NT2/D1 (cell line): ENCODE measurements around the gene SERTAD1.
"Not testable (repeated sequence)": the region's sequence is repeated elsewhere in the genome, so short reads cannot be mapped to it uniquely, and the experiment has no call there.

Experiments used
- DNase-seq: peaks from one replicate; pipeline ENCODE4 v3.0.0-alpha.2; 2011; ENCODE audit warnings: low read depth, low spot score
- H3K27me3 ChIP-seq: 2 replicates; pipeline ENCODE4 v1.6.0; 2011; ENCODE audit warnings: mild to moderate bottlenecking; ENCODE audit not compliant: insufficient read length, insufficient read depth
- H3K36me3 ChIP-seq: 2 replicates; pipeline ENCODE4 v1.6.1; 2011; ENCODE audit warnings: mild to moderate bottlenecking, low read length, mixed read lengths; ENCODE audit not compliant: insufficient read depth, insufficient read length
- H3K4me1 ChIP-seq: 2 replicates; pipeline ENCODE4 v1.5.1; 2011; ENCODE audit not compliant: insufficient read depth, insufficient read length
- H3K4me3 ChIP-seq: 2 replicates; pipeline ENCODE4 v1.5.1; 2011; ENCODE audit warnings: low read depth; ENCODE audit not compliant: insufficient read length
- H3K9ac ChIP-seq: 2 replicates; pipeline ENCODE4 v1.6.0; 2011; ENCODE audit warnings: low read depth; ENCODE audit not compliant: insufficient read length
- H3K9me3 ChIP-seq: 2 replicates; pipeline ENCODE4 v1.5.1; 2011; ENCODE audit warnings: mild to moderate bottlenecking, low read length; ENCODE audit not compliant: insufficient read depth
- SUZ12 ChIP-seq: IDR thresholded peaks from 2 replicates; pipeline ENCODE4 v1.6.1; 2011; ENCODE audit not compliant: insufficient read length, insufficient read depth; ENCODE audit errors: extremely low read depth
- YY1 ChIP-seq: IDR thresholded peaks from 2 replicates; pipeline ENCODE4 v1.6.1; 2011; ENCODE audit not compliant: insufficient read length, insufficient read depth
- ZNF274 ChIP-seq: IDR thresholded peaks from 2 replicates; pipeline ENCODE4 v1.6.1; 2011; ENCODE audit warnings: mild to moderate bottlenecking, low read depth, low read length

SERTAD1 gene

DNA sequence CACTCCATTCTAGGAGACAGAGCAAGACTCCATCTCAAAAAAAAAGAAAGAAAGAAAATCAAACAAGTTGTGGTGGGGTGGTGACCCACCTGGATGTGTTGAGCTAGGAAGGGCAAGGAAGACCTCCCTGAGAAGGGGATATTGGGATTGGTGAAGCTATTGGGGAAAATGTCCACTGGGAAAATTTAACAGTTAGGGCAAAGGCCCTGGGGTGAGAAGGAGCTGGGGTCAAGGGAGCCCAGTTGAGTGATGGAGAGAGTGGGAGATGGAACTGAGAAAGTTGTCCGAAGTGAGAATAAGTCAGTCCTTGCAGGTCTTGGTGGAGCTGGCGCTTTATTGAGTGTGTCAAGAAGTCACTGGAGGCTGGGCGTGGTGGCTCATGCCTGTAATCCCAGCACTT lies 12.5 kb upstream of the SERTAD1 start:
- H3K27me3 ChIP-seq = no peaks in the 10 kb centered on the region
- no peak for TF ChIP-seq ZNF274
- no peak for TF ChIP-seq SUZ12
- TF ChIP-seq YY1 = no peak
- H3K36me3 ChIP-seq = peaks cover 28% of the 10 kb centered on the region
- no peak overlapping the region for H3K9ac ChIP-seq
- DNase-seq = no peak
- H3K4me3 ChIP-seq = no peak overlapping the region
- peaks cover 2% of the 10 kb centered on the region for H3K4me1 ChIP-seq
- no peaks in the 10 kb centered on the region for H3K9me3 ChIP-seq

DNA sequence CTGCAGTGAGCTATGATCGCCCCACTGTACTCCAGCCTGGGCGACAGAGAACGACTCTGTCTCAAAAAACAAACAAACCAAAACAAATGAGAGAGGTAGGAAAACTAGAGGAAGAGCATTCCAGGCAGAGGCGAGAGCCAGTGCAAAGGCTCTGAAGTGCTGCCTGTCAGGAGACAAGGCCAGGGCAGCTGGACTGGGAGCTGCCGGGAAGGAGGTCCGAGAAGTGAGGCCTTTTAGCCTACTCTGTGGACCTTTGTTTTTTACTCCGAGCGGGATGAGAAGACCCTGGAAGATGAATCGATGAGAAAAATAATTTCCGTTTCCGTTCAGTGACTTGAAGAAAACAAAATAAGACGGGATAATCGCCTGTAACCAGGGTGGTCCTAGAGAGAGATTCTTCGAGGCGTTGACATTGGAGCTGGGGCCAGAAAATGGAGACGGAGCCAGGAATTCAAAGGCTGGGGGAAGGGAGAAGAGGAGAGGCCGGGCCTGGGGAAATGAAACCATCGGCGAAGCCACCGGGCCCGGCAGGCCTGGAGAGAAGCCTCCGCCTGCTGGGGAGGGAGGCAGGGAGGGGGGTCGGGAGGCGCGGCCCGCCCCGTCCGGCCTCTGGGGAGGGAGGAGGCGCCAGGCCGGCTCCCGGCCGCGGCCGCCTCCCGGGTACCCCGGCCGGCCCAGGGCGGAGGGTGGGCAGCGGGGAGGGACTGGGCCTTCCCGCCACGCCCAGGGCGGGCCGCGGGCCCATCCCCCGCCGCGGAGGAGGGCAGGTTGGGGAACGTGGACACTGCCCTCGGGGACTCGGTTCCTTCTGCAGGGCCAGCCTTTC lies 7.8 kb upstream of the SERTAD1 start:
- Histone ChIP-seq H3K27me3 (no peaks in the 10 kb centered on the region), H3K4me3 (peak overlapping the region; percentile 38), H3K36me3 (no peaks in the 10 kb centered on the region), H3K4me1 (no peaks in the 10 kb centered on the region), H3K9me3 (no peaks in the 10 kb centered on the region), H3K9ac (peak overlapping the region; percentile 76)
- TF ChIP-seq SUZ12 (no peak), ZNF274 (no peak), YY1 (no peak)
- peak; percentile 63 for DNase-seq

DNA sequence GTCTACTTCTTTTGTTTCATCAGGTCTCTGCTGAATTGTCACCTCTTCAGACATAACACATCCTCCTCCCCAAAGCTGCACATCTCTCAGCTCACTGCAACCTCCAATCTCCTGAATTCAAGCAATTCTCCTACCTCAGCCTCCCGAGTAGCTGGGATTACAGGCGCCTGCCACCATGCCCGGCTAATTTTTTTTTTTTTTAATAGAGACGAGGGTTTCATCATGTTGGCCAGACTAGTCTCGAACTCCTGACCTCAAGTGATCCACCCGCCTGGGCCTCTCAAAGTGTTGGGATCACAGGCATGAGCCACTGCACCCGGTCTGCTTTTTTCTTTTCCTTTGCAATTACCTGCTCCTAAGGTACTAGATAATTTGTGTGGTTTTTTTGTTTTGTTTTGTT lies 7.0 kb upstream of the SERTAD1 start:
- H3K4me1 ChIP-seq, H3K27me3 ChIP-seq, H3K9me3 ChIP-seq, H3K4me3 ChIP-seq, DNase-seq, H3K36me3 ChIP-seq: not testable (repeated sequence)
- H3K9ac ChIP-seq = peak overlapping the region; percentile 50

DNA sequence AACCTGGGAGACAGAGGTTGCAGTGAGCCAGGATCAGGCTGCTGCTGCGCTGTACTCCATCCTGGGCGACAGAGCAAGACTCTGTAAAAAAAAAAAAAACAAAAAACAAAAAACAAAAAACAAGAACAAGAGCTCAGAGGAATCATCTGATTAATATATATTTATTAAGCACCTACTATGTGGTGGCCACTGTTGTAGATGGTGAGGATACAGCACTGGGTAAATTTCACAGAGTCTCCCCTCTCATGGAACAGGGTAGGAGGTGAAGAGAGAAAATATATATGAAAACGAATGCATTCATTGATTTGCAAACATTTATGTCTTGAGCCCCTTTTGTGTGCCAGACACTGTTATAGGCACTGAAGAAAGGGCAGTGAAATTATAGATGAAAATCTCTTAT lies 5.9 kb upstream of the SERTAD1 start:
- Histone ChIP-seq H3K4me3 (no peak overlapping the region), H3K9ac (no peak overlapping the region), H3K27me3 (no peaks in the 10 kb centered on the region), H3K9me3 (no peaks in the 10 kb centered on the region), H3K36me3 (no peaks in the 10 kb centered on the region), H3K4me1 (no peaks in the 10 kb centered on the region)
- DNase-seq = no peak
- TF ChIP-seq YY1 = no peak
- TF ChIP-seq ZNF274 = no peak
- TF ChIP-seq SUZ12 = no peak

DNA sequence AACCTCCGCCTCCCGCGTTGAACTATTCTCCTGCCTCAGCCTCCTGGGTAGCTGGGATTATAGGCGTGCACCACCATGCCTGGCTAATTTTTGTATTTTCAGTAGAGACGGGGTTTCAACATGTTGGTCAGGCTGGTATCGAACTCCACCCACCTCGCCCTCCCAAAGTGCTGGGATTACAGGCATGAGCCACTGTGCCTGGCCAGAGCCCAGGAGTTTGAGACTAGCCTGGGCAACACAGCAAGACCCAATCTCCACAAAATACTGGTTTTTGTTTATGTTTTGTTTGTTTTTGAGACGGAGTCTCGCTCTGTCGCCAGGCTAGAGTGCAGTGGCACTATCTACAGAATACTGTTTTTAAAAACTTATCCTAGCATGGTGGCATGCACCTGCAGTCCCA lies 4.5 kb upstream of the SERTAD1 start:
- not testable (repeated sequence) for H3K9me3 ChIP-seq, DNase-seq, H3K9ac ChIP-seq, H3K4me3 ChIP-seq, H3K36me3 ChIP-seq, H3K4me1 ChIP-seq, H3K27me3 ChIP-seq

DNA sequence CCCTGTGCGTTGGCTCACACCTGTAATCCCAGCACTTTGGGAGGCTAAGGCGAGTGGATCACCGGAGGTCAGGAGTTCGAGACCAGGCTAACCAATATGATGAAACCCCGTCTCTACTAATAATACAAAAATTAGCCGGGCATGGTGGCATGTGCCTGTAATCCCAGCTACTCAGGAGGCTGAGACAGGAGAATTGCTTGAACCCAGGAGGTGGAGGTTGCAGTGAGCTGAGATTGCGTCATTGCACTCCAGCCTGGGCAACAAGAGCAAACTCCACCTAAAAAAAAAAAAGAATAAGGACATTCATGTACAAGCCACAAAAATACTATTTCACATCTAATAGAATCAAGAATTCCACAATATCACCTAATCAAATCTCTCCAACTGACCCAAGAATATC lies 2.4 kb upstream of the SERTAD1 start:
- not testable (repeated sequence) for H3K9me3 ChIP-seq, H3K9ac ChIP-seq, H3K4me3 ChIP-seq, H3K27me3 ChIP-seq, DNase-seq, H3K36me3 ChIP-seq, H3K4me1 ChIP-seq

DNA sequence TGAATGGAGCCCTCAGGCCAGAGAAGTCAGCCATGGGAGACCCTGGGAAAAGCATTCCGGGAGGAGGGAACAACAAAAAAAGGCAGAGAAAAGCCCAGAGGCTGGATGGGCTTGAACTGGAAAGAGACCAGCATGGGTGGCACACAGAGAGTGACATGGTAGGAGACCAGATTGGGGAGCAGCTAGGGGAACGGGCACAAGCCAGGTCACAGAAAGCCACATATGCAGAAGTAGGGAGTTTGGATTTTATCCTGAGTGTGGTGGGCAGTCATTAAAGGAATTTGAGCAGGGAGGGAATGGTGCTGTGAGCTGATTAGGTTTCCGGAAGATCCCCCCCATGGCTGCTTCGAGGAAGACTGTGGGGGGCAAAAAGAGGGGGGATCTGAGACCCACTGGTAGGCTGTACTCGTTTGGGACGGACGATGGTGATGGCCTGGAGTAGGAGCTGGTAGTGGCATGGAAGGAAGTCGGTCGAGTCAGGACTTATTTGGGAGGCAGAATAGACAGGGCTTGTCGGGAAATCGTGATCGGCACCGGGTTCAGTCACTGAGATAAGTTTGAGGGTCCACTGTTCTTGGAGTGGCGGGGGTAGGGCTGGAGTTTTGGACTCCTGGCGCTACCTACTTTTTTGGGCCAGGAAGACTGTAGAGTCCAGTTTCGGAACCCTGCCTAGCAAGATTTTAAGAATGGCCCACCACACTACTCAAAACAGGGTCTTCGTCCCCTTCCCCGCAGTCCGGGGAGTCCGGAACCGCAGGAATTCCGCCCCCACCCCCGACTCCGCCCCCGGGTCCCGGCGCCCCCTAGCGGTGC lies 949 bp downstream of the SERTAD1 start:
- DNase-seq = no peak
- TF ChIP-seq ZNF274 (no peak), SUZ12 (no peak), YY1 (no peak)
- Histone ChIP-seq H3K4me1 (no peaks in the 10 kb centered on the region), H3K9ac (peak overlapping the region; percentile 92), H3K9me3 (no peaks in the 10 kb centered on the region), H3K27me3 (no peaks in the 10 kb centered on the region), H3K36me3 (peaks cover 15% of the 10 kb centered on the region), H3K4me3 (peak overlapping the region; percentile 84)
